KG1 (cell line): ENCODE results near the gene NRP2.

ENCODE experiments used
- DNase-seq: peaks from one replicate; lab custom pipeline; 2025; lab: John Stamatoyannopoulos, UW

Gene NRP2

DNA sequence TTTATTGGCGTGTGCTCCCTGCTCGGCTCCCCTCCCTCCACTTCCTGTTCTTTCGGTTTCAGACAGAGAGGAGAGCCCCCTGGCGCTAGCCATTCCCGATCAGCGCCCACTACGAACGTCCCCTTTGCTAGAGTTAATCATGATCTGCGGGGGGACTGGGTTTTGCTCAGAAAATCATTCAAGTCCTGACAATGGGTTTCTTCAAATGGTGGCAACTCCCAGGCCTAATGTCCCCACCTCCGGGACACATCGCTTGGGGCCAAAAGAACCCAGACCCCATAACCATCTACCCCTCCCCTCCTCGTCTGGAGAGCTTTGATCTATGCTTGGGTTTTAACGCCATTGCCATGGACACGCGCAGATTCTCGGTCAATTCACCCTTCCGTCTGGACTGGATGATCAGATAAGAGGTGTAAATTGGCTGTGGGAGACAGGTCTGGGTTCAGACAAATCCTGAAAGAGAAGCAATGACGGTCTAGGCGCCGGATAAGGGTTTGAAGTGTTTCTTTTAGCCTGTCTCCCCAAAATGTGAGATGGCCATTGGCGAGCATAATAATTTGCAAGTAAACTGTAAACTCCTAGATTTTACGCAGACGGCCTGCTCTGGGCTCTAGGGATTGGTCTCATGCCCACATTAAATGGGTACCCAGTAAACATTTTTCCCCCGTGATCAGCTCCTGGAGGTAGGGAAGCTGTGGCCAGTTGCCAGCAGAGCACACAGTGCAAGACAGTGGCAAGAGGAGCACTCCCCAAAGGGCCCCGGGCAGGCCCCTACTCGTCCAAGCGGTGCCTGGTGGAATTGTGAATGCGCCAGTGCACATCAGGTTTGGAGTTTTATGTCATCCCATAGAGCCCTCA, 4.7 kb downstream of the NRP2 start:
- DNase-seq = no peak

DNA sequence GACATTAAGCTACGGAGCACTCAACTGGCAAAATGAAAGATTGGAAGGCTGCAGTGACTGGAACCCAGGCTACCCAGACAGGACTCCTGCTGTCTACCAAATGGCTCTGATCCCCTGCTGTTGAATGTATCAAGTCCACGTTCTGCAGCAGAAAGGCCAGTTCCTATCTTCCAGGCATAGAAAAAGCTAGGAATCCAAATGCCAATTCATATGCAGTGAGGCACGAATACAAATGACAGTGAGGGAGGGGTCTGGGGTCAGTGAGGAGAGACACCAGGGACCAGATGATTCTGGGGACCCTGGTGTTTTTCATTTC, 5.3 kb downstream of the NRP2 start:
- DNase-seq = no peak

DNA sequence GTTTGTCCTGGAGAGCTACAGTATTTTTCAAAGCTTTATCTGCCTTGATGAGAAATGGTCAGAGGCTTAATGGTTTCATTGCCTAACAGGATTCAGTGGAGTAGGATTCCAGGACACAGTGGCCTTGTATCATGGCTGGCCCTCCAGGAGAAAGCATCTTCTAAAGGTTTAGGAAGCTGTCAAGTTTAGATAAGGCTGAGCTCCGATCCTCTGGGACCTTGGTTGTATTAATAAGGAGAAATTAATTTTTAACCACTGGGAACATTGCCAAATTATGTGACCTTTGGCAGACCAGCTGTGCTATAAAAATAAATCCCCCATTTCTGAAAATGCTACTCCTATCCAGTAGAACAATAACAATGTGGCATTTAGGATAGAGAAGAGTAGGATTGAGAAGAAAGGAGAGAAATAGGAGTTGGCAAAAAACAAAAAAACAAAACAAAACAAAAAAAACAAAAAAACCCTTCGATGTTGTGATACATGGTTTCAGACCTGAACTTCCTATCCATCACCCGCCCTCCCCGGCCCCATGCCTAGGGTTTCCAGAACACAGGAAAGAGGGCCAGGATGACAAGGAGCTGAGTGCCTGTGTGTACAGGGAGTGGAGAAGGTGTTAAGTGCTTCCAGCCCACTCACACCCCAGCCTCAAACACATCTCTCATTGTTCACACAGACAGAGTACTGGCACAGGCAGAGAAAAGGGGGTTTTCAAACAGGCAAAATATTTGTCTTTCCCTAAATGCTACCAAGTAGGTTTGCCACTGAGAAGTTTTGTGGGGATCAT, 6.3 kb downstream of the NRP2 start:
- no peak for DNase-seq

DNA sequence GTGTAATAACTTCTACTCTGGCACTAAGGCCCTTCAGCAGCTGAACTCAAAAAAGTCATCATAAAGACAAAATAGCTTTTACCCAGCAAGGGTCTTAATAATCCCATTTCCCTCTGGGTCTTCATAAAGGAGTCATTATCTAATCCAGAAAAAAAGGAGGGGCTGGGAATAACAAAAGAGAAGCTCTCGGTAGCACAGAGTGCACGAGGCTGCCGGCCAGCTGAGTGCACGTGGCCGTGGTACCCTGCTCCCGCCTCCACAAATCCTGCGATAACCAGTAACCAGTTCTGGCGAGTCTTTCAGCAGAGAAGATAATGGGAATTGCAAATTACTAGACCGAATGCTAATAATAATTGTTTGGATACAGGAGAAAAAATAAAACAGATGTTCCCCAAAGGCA, 7.5 kb downstream of the NRP2 start:
- no peak for DNase-seq

DNA sequence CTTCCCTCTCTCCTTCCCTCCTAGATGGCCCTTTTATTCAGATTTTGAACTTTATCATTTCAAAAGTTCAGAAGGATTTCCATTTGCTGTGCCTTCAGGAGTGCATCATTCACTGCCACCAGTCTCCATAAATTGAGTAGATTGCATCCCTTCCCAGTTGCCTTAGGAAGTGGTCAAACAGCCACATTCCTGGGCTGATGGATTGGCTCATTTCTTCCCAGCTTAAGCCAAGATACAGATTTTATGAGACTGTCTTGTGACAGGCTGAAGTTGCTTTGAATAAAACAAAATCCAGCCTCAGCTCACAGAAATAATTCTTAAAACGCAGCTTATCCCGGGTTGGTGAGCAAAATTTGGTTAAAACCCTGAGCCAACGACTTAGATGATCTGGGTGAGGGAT, 9.8 kb downstream of the NRP2 start:
- no peak for DNase-seq

DNA sequence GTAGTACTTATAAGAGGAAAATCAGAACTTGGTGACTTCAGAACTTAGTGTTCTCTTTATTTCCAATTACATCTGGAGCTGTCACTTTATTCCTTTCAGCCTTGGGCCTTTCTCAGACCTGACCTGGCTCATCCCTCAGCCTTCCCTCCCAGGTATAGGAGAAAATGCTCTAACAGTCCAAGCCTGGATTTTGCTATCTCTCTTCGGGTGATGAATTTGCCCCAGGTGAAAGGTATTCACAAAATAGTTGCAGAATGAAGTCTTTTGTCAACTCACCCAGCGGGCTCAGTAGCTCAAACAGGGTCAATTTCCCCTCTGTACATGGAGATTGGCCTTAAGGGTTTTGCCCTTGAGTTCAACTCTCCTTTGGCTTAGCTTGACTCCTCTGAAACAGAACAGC, 12.0 kb downstream of the NRP2 start:
- no peak for DNase-seq

DNA sequence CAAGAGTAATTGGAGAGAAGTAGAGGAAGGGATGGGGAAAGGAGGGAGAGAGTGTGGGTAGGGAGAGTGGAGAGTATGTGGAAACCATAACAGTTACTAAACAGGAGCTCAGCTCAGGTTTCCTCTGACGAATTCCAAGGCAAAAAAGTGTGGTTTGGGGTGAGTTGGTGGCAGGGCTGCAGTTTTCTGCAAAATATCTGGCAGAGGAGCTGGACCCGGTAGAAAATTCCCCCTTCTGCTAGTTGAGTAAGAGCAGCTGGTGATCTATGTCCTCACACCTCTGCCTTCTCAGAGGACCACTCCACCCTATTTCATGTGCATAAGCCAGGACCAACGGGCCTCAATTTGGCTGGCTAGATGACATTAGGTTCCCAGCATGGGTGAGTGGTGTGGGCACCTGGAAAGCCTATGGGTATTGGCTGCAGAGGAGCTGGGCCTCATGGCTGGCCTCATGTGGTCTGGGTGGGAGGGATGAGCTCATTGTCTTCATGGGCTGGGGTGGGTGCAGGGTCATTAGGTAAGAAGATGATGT, 13.2 kb downstream of the NRP2 start:
- no peak for DNase-seq

DNA sequence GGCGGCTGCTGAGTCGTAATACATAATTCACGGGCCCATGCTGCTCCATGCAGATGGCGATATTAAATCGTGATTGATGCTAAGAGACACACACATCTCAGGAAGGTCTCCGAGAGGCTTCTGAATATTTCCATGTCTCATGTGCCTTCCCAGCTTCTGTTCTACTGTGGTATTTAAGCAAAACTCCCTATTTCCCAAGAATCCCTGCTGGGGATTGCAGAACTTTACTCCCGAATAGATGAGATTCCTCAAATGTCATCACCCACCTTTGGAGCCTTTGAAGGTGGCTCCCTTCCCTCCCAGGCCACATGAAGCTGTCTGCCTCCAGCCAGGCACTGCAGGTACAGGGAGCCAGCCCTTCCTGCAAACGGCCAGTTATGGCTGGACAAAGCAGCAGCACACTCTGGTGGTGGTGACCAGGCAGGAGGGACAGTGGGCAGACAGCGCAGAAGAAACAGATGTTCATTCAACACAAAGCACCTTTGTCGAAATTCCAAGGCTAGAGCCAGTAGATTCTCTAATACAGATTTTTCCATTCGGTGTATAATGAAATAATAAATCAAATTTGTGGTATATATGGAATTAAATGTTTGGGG, 14.1 kb downstream of the NRP2 start:
- DNase-seq = no peak

DNA sequence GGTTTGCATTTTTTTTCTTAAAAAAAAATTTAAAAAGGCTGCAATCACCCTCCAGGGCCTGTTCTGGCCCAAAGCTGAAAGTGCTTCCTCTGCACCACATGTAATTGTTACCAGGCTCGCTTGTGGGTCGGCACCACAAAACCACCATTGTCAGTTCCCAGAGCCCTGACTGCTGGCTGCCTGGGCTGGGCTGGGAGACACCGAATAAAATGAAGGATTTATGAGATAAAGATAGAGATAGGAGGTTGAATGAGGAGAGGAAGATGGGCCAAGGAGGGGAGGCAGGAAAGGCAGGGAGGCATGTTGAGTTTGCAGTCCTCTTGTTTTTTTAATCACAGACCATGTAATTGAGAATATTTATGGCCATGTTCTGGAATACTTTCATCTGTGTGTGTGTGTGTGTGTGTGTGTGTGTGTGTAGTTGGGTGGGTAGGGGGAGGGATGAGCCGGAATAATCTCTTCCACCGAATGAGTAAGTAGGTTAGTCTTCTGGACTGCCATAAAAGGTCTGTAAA, 14.7 kb downstream of the NRP2 start:
- DNase-seq = no peak

DNA sequence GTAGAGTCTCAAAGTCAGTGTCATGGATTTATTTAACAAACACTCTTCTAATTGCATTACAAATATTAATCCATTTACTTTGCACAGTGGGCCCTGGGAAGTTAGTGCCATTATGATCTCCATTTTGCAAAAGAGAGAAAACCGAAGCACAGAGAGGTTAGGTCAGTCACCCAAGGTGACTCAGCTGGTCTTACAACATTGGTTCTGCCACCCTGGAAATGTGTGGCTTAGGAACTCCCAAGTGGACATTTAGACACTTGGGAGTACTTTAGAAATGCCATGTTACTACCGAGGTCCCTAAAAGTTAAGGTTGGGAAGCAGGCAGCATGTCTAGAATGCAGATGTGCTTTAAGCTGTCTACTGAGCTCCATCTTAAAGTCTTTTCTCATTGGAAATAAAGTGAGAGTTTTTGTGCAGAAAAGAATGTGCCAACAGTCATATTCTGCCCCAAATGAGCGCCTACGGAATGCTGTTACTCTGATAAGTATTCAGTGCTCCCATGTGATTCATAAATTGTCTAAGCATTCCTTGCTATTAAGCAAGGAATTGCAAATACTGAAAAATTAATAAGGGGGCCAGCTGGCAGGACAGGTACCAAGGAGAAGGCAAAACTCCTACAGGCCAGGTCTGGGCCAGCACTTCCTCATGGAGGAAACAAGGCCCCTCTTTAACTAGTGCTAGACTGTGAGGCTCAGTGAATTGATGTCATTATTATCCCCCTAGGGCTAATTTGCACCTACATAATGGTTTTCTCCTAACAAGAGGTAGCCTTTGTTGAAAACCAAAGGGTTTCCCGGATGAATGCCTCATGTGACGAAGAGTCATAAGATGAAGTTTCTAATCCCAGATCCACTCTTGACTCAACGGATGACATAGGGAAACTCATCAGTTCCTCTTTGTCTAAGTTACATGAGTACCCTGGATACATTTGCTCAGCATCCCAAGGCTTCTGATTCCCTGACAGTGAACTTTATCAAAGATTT, 16.3 kb downstream of the NRP2 start:
- no peak for DNase-seq

DNA sequence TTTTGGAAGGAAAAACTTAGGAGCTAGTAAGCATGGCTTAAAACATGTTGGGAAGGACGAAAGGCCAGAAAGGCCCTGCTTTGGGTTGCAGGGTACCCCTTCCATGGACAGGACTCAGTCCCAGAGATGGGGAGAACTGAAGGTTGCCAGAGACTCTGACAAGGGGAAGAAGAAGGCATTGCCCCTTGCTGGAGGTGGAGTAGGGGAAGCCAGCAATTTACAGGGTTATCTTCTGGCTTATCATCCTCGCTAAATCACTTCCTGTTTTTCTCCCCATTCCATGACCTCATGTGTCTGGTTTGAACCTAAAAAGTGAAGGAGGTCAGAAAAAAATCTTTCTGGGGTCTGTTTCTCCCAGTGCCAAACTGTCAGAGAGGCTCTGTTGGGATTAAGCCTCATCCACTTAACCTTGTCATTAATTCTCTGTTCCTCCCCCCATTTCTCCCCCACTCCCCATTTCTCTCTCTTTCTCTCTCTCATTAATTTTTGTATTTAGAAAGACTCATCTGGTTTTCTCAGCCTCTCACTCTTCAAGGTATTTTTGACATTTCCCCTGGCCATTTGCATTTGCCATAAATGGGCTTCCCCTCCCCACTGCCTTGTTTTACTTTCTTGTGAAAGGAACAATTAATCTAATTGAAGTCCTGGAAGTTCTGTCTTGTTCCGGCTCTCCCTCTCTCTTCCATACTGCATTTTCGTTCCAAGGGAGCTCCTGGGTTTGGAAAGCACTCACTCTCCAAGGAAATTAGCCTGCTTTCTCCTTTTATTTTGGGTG, 17.4 kb downstream of the NRP2 start:
- no peak for DNase-seq

DNA sequence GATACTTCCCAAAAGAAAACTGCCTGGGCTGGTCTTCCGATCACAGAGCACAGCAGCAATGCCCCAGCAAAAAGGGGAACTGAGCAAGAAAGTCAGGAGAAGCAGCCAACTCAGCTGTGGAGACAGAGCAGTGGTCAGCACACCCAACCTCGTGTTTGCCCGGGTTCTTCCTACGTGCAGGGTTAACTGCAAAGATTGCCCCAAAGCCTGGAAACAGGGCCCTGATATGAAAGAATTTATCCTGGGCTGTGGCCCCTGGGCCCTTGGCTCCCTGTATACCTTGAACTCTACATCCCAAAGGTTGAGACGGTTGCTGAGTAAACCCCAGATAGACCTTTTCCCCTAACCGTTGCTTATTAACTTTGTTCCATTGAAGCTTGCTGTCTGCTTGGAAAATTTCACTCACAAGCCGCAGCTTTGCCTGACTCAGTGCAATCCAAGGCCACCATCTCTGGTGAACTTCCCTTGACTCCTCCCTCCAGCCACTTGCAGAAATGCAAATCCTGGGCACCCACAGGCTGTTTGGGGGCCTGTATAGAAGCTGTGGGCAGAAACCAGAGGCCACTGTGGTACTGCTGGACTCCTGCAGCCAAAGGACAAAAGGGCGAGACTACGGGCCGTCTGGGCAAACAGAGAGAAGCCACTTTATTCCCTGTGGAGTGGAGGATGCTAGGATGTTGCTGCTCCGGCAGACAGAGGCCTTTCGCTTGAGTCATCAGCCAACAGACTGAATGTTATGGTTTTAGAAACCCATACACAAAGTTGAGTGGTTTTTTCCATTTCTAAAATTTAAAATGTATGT, 18.2 kb downstream of the NRP2 start:
- DNase-seq = no peak

DNA sequence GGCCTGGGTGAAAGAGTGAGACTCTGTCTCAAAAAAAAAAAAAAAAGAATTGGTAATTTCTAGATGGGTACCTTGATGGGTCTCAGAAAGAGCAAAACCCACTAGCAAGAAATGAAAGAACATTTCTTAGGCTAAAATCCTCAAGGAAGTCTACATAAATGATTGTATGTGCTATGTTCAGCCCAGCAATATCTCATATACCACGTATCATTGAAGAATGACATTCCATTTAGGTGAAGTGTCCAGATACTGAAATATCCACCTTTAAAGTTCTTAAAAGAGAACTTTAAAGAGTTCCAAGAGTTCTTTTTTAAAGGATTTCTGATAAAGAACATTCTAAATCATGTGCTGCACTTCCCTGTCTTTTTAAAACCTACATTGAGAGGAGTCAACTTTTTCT, 19.2 kb downstream of the NRP2 start:
- DNase-seq = no peak

DNA sequence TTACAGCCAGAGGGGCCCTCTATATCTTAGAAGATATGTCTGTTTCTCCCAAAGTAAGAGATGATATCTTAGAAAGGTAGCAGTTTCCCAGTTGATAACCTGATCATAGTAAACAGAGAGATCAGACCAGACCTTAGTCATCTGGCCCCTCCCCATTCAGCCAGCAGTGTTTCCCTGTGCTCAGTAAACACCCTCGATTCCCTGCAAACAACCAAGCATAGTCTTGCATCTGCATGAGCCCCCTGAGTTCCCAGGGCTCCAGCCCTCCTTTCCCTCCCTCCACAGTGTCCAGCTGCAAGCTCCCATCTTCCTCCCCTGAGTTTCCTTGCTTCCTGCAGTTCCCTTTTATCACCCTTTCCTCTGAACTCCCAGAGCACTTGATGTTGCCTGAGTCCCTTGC, 20.3 kb downstream of the NRP2 start:
- no peak for DNase-seq

DNA sequence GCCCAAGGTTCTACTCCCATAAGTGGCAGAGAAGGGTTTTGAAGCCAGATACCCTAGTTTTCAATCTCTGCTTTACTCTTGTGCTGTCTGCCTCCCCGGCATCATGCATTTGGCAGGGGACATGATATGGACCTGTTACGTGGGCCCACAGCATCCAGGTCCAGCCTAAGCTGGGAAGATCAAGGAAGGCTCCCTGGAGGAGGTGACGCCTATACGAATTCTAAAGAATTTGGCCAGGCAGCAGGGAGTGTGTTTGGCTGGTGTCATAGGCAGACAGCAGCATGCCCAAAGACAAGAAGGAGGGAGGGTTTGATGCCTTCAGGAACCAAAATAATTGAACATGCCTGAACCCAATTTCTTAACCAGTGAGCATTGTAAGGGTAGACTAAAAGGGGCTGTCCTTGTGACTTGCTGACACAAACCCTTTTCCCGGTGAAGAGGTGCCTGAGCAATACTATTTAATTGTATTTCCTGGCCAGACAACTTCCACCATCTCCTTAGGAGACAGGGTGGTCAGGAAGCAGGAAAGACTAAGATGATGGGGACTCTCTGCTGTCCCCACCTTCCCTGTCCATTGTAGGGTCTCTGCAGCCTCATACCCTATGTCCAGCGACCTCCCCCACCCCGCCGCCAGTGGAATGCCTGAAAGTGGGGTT, 21.3 kb downstream of the NRP2 start:
- DNase-seq = no peak

DNA sequence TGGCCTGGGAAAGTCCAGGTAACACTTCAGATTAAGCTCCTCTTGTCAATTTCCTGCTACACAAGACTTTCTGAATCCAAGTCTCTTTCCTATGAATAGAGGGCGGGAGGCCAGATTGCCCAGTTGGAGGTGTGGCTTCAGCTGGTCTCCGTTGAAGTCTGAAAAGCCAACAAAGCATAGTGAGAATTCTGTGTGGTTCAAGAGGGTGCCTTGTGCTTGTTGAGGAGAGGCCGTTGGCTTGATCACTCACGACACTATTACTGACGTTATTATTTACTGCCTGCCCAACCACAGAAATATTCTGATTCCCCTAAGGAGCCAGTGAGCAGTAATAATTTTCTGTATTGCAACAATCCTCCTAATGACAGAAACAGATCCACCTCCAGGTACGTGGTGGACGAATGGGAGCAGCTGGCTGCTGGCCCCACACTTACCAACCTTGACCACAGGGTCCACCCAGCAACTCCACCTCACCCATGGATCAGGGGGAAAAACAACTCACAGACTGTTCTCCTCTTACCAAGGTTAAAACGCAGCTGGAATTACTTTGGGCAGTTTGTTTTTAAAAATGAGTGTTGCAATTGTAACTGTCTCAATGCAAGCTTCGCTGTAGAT, 21.9 kb downstream of the NRP2 start:
- DNase-seq = no peak

DNA sequence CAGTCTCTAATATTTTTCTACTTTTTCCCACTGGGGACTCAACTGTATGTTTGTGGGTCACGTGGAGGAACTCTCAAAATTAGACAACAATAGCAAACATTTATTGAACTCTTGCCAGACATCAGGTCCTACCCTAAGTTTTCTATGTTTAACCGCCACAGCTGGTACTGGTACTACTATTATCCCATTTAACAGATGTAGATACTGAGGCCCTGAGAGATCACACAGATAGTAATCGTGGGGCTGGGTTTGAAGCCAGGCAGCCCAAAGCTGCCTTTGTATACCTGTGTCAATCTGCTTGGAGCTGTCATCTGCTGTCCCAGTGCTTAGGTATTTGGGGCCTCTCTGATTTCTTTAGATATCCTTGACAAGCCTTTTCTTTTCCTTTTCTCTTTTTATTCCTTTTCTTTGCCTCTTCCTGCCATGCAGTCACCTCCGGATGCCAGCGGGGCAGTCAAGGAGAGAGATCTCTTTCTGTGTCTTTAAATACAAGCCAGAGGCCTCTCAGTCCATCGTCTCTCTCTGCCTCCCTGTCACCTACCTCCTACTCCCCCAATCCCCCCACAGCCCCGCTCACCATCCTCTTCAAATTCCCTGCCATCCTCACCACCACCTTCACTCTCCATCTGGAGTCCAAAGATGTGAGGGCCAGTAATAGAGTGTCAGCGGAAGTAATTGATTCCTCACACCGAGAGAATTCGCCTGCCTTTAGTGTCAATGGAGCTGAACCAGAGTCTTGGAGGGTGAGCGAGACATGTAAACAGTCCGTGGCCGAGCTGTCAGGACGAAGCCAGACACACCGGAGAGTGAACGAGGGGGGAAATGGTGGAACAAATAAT, 23.4 kb downstream of the NRP2 start:
- no peak for DNase-seq
